ENCODE results near the gene VWF.

GRCh38 chr12:6171409-6172015, 47.0 kb upstream of the VWF start:
- TF ChIP-seq CTCF (IDR thresholded peaks at IDR 0.05; ENCODE audit: low read depth, low read length), result no peak
- TF ChIP-seq POLR2A (IDR thresholded peaks at IDR 0.05; ENCODE audit: extremely low read depth, insufficient read length), result no peak

All from NB4 (cell line).